ENCODE data around the gene RUNX3.
"Not testable (repeated sequence)": the region's sequence is repeated elsewhere in the genome, so short reads cannot be mapped to it uniquely, and the experiment has no call there.

Gene RUNX3

GRCh38 chr1:24895511-24895910 lies 34.6 kb downstream of the RUNX3 start:
- no peaks in the 10 kb centered on the region for H3K36me3 ChIP-seq (ENCODE audit: control insufficient read depth, insufficient read depth, low read length)
- no peak overlapping the region for H3K4me3 ChIP-seq (ENCODE audit: low read depth, low read length)
- H3K4me1 ChIP-seq (ENCODE audit: control insufficient read depth, insufficient read depth, low read length), result no peaks in the 10 kb centered on the region
- no peak overlapping the region for H3K9ac ChIP-seq (ENCODE audit: low read length)
- no peak overlapping the region for H3K27ac ChIP-seq (ENCODE audit: low read depth, low read length)
- peaks cover 27% of the 10 kb centered on the region for H3K9me3 ChIP-seq (ENCODE audit: control insufficient read depth, insufficient read depth, low read depth, low read length)
- no peaks in the 10 kb centered on the region for H3K27me3 ChIP-seq (ENCODE audit: control insufficient read depth, insufficient read depth, low read length)

- Histone ChIP-seq H3K9ac (ENCODE audit: low read length) (no peak overlapping the region), H3K27ac (ENCODE audit: low read depth, low read length) (no peak overlapping the region), H3K27me3 (ENCODE audit: control insufficient read depth, insufficient read depth, low read length) (no peaks in the 10 kb centered on the region), H3K9me3 (ENCODE audit: control insufficient read depth, insufficient read depth, low read depth, low read length) (peaks cover 39% of the 10 kb centered on the region), H3K4me1 (ENCODE audit: control insufficient read depth, insufficient read depth, low read length) (no peaks in the 10 kb centered on the region), H3K36me3 (ENCODE audit: control insufficient read depth, insufficient read depth, low read length) (no peaks in the 10 kb centered on the region), H3K4me3 (ENCODE audit: low read depth, low read length) (no peak overlapping the region)
Observed at GRCh38 chr1:24894002-24894401, 36.1 kb downstream of the RUNX3 start.

- Histone ChIP-seq H3K9me3 (ENCODE audit: control insufficient read depth, insufficient read depth, low read depth, low read length) (peaks cover 40% of the 10 kb centered on the region), H3K27ac (ENCODE audit: low read depth, low read length) (no peak overlapping the region), H3K4me3 (ENCODE audit: low read depth, low read length) (no peak overlapping the region), H3K4me1 (ENCODE audit: control insufficient read depth, insufficient read depth, low read length) (no peaks in the 10 kb centered on the region), H3K27me3 (ENCODE audit: control insufficient read depth, insufficient read depth, low read length) (no peaks in the 10 kb centered on the region), H3K36me3 (ENCODE audit: control insufficient read depth, insufficient read depth, low read length) (no peaks in the 10 kb centered on the region), H3K9ac (ENCODE audit: low read length) (no peak overlapping the region)
Observed at GRCh38 chr1:24893431-24893830, 36.6 kb downstream of the RUNX3 start.

GRCh38 chr1:24892188-24893153 lies 37.6 kb downstream of the RUNX3 start:
- H3K4me1 ChIP-seq (ENCODE audit: control insufficient read depth, insufficient read depth, low read length), result no peaks in the 10 kb centered on the region
- no peaks in the 10 kb centered on the region for H3K27me3 ChIP-seq (ENCODE audit: control insufficient read depth, insufficient read depth, low read length)
- no peak overlapping the region for H3K9ac ChIP-seq (ENCODE audit: low read length)
- H3K4me3 ChIP-seq (ENCODE audit: low read depth, low read length), result no peak overlapping the region
- H3K9me3 ChIP-seq (ENCODE audit: control insufficient read depth, insufficient read depth, low read depth, low read length), result peaks cover 40% of the 10 kb centered on the region
- H3K36me3 ChIP-seq (ENCODE audit: control insufficient read depth, insufficient read depth, low read length), result no peaks in the 10 kb centered on the region
- H3K27ac ChIP-seq (ENCODE audit: low read depth, low read length), result no peak overlapping the region

- not testable (repeated sequence) for H3K4me3 ChIP-seq (ENCODE audit: low read depth, low read length); H3K4me1 ChIP-seq (ENCODE audit: control insufficient read depth, insufficient read depth, low read length); H3K27ac ChIP-seq (ENCODE audit: low read depth, low read length); H3K9ac ChIP-seq (ENCODE audit: low read length); H3K36me3 ChIP-seq (ENCODE audit: control insufficient read depth, insufficient read depth, low read length); H3K27me3 ChIP-seq (ENCODE audit: control insufficient read depth, insufficient read depth, low read length)
- H3K9me3 ChIP-seq (ENCODE audit: control insufficient read depth, insufficient read depth, low read depth, low read length), result peaks cover 44% of the 10 kb centered on the region
Observed at GRCh38 chr1:24891367-24891766, 38.7 kb downstream of the RUNX3 start.

GRCh38 chr1:24890887-24891286 lies 39.2 kb downstream of the RUNX3 start:
- H3K27ac ChIP-seq (ENCODE audit: low read depth, low read length), result no peak overlapping the region
- H3K9me3 ChIP-seq (ENCODE audit: control insufficient read depth, insufficient read depth, low read depth, low read length), result peaks cover 44% of the 10 kb centered on the region
- H3K9ac ChIP-seq (ENCODE audit: low read length), result no peak overlapping the region
- no peaks in the 10 kb centered on the region for H3K4me1 ChIP-seq (ENCODE audit: control insufficient read depth, insufficient read depth, low read length)
- no peaks in the 10 kb centered on the region for H3K27me3 ChIP-seq (ENCODE audit: control insufficient read depth, insufficient read depth, low read length)
- no peaks in the 10 kb centered on the region for H3K36me3 ChIP-seq (ENCODE audit: control insufficient read depth, insufficient read depth, low read length)
- no peak overlapping the region for H3K4me3 ChIP-seq (ENCODE audit: low read depth, low read length)

- Histone ChIP-seq H3K9ac (ENCODE audit: low read length) (no peak overlapping the region), H3K4me3 (ENCODE audit: low read depth, low read length) (no peak overlapping the region), H3K27ac (ENCODE audit: low read depth, low read length) (no peak overlapping the region), H3K36me3 (ENCODE audit: control insufficient read depth, insufficient read depth, low read length) (no peaks in the 10 kb centered on the region), H3K4me1 (ENCODE audit: control insufficient read depth, insufficient read depth, low read length) (no peaks in the 10 kb centered on the region), H3K27me3 (ENCODE audit: control insufficient read depth, insufficient read depth, low read length) (no peaks in the 10 kb centered on the region), H3K9me3 (ENCODE audit: control insufficient read depth, insufficient read depth, low read depth, low read length) (peaks cover 44% of the 10 kb centered on the region)
Observed at GRCh38 chr1:24888971-24889676, 41.0 kb downstream of the RUNX3 start.

GRCh38 chr1:24888061-24888970 lies 41.8 kb downstream of the RUNX3 start:
- no peaks in the 10 kb centered on the region for H3K27me3 ChIP-seq (ENCODE audit: control insufficient read depth, insufficient read depth, low read length)
- no peak overlapping the region for H3K27ac ChIP-seq (ENCODE audit: low read depth, low read length)
- no peaks in the 10 kb centered on the region for H3K4me1 ChIP-seq (ENCODE audit: control insufficient read depth, insufficient read depth, low read length)
- peaks cover 44% of the 10 kb centered on the region for H3K9me3 ChIP-seq (ENCODE audit: control insufficient read depth, insufficient read depth, low read depth, low read length)
- H3K36me3 ChIP-seq (ENCODE audit: control insufficient read depth, insufficient read depth, low read length), result no peaks in the 10 kb centered on the region
- no peak overlapping the region for H3K4me3 ChIP-seq (ENCODE audit: low read depth, low read length)
- H3K9ac ChIP-seq (ENCODE audit: low read length), result no peak overlapping the region

- H3K4me3 ChIP-seq (ENCODE audit: low read depth, low read length), result no peak overlapping the region
- peaks cover 23% of the 10 kb centered on the region for H3K9me3 ChIP-seq (ENCODE audit: control insufficient read depth, insufficient read depth, low read depth, low read length)
- no peaks in the 10 kb centered on the region for H3K4me1 ChIP-seq (ENCODE audit: control insufficient read depth, insufficient read depth, low read length)
- no peak overlapping the region for H3K27ac ChIP-seq (ENCODE audit: low read depth, low read length)
- no peaks in the 10 kb centered on the region for H3K27me3 ChIP-seq (ENCODE audit: control insufficient read depth, insufficient read depth, low read length)
- H3K9ac ChIP-seq (ENCODE audit: low read length), result no peak overlapping the region
- H3K36me3 ChIP-seq (ENCODE audit: control insufficient read depth, insufficient read depth, low read length), result no peaks in the 10 kb centered on the region
Observed at GRCh38 chr1:24886241-24886640, 43.8 kb downstream of the RUNX3 start.

- Histone ChIP-seq H3K27me3 (ENCODE audit: control insufficient read depth, insufficient read depth, low read length) (no peaks in the 10 kb centered on the region), H3K36me3 (ENCODE audit: control insufficient read depth, insufficient read depth, low read length) (no peaks in the 10 kb centered on the region), H3K4me1 (ENCODE audit: control insufficient read depth, insufficient read depth, low read length) (no peaks in the 10 kb centered on the region), H3K4me3 (ENCODE audit: low read depth, low read length) (no peak overlapping the region), H3K9ac (ENCODE audit: low read length) (no peak overlapping the region), H3K9me3 (ENCODE audit: control insufficient read depth, insufficient read depth, low read depth, low read length) (peaks cover 12% of the 10 kb centered on the region), H3K27ac (ENCODE audit: low read depth, low read length) (no peak overlapping the region)
Observed at GRCh38 chr1:24884751-24885150, 45.3 kb downstream of the RUNX3 start.

Measured in HUES6 (cell line).